CD4-positive, alpha-beta T cell treated with Interleukin-15 for 1 hour (primary cell): ENCODE measurements around the gene SLX9.

ENCODE experiments used
- DNase-seq: peaks from one replicate; pipeline ENCODE4 v3.0.0-alpha.2; 2020

SLX9 gene

GRCh38 chr21:44979687-44980561, 40.1 kb downstream of the SLX9 start:
- DNase-seq: no peak

DNA sequence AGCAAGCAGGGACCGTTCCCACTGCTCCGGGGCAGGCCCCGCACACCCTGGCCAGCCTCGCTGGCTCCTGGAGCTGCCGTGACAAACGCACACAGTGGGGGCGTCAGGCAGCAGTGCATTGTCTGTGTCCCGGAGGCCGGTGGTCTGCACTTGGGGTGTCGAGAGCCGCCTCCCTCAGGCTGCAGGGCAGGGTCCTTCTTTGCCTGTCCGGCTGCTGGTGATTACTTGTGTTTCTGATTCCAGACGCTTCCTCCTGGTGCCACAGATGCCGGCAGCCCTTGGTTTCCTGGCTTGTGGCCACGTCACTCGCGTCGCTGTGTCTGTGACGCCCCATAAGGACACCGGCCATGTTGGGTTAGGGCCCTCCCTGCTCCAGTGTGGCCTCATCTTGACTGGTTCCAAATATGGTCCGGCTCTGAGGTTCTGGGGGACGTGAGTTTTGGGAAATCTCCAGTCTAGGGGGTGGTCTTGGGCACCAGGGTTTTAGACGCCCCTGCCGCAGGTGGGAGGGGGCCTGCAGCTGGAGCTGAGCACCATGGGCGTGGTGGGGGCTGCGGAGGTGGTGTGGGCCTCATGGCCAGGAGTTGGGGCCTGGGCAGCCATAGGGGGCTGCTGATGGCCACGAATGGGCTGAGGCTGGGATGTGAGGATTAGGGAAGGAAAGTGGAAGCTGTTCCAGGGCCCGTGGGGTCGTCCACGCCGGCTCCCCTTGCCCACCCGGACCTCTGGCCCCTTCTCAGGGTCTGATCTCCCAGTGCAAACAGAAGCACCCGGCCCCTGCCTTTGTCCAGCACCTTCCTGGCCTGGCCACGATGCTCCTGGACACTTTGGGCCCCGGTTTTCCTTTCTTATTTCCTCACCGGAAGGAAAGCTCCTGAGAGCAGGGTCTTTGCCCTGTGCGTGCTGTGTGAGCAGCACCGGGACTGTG, 41.0 kb downstream of the SLX9 start:
- DNase-seq: no peak

- no peak for DNase-seq
These were observed 42.9 kb downstream of the SLX9 start for GRCh38 chr21:44982558-44983250.

DNA sequence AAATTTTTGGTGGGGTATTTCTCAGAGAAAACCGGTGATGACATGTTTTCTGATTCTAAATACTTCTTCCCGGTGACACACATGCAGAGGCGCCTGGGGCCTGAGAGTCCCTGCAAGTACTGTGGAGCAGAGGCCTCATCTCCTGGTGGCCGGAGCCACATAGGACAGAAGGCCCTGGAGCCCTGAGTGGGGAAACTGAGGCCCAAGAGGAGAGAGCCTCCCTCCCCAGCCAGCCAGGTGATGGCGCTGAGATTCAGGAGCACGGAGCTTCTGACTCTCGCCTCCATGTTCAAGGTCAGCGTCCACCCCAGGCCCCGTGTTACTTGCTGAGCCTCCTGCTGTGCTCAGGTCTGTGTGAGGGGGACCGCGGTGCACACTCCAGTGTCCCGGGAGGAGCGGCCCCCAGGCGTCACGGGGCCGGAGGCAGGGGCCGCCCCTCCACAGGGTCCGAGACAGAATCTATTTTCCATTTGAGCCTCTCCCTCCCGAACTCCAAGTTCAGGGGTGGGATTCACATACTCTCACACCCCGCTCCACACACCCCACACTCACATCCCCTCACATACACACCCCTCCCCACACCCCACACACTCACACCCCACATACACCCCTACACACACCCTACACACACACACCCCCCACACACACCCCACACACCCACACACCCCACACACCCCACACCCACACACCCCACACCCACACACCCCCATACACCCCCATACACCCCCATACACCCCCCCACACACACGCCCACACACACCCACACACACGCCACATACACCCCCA, 43.8 kb downstream of the SLX9 start:
- DNase-seq: no peak

GRCh38 chr21:44984428-44984791, 44.6 kb downstream of the SLX9 start:
- no peak for DNase-seq

DNA sequence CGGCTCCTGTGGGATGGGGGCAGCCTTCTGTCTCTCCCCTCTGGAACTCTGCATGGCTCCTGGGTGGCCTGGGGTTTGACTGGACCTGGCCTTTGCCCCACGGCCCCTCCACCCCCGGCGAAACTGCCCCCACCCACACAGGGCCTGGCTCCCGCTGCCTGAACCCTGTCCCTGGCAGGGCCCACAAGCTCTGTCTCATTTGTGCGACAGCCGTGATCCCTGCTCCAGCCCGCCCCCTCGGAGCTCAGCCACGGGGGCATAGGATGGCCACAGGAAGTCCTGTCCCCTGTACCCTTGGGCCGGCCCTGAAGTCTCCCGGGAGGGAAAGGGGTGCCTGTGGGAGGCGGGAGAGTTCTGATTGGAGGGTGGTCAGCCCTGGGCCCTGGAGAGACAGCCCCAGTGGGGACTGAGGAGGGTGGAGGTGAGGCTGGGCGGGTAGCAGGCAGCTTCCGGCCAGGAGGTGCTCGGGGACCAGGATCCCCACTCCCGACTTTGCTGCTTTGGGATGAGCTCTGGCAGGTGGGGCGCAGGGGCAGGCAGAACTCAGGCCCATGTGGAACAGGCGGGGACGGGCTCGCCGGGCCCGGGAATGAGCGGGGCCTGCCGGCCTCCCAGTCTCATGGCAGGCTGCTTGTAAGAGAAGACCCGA, 45.1 kb downstream of the SLX9 start:
- DNase-seq: no peak

- DNase-seq: peak; percentile 13
These were observed 45.9 kb downstream of the SLX9 start for GRCh38 chr21:44985441-44986401.

DNA sequence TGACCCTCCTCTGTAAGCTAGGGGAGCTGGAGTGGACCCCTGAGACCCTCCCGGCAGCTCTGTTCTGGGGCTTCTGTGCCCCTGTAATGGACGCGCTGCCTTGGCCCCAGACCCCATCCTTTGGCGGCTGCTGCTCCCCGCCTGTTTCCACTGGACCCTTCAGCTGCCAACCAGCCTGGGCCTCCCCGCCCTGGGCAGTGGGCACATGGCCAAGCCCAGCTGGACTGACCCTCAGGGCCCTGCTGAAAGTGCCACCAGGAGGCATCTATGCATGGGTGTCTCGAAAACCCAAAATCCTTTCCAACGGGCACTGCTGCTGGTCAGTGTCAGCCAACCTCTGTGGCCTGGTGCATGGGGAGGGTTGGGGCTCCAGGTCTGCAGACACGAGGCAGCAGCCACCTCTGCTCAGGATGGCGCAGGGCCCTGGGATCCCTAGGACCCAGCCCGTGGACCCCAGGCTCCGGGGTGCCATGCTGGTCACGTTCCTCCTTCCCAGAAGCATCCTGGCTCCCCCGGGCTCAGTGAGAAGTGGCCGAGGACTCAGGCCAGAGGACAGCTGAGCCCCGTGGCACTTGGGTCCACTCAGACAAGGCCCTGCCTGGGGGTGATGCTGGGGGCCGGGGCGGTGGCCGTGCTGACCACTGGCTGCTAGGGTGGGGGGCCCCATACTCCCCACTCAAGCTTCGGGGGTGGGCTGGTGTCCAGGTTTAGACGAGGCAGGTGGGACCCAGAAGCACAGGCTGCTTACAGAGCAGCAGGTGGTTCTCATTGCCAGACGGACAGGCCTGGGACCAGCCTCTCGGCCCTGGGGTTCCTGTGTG, 46.9 kb downstream of the SLX9 start:
- no peak for DNase-seq

DNA sequence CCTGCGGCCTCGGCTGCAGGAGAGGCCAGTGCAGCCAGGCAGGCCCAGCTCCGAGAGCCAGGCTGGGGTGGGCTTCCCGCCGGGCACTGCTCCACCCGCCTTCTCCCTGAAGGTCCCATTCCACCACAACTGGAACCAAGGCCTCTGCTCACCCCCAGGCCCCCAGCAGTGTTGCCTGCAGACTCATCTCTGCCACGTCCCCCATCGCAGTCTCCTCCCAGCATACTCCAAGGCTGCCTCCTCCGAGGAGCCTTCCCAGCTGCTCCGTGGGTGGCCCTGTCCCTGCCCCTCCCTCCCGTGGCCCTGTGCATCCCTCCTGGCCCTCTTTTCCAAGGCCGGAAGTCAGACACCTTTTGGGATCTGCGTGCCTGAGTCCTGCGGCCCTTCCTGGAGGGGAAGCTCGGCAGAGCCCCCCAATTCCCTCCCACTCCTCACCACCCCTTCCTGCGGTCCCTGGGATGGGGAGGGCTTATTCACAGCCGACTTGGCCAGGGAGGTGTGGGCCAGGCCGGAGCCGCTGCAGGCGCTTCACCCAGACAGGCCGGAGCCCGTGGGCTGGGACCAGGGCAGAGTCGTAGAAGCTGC, 47.6 kb downstream of the SLX9 start:
- DNase-seq: no peak

- DNase-seq: no peak
These were observed 48.2 kb downstream of the SLX9 start for GRCh38 chr21:44987886-44988606.

- DNase-seq: no peak
These were observed 49.0 kb downstream of the SLX9 start for GRCh38 chr21:44988607-44989536.

DNA sequence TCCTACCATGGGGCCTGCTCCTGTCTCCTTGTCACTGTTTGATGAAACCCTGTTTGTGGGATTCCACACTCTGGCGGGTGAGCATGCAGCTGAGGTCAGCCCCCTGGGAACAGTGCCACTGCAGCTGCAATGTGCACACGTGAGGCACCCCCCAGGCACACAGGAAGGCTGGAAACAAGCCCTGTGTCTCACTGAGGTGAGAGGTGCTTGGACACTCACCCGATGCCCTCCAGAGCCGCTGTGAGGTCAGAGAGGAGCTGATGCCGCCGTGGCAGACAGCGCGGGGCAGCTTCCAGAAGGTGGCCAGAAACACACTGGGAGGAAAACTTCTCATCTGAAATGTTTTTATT, 49.7 kb downstream of the SLX9 start:
- no peak for DNase-seq

GRCh38 chr21:44989943-44990780, 50.3 kb downstream of the SLX9 start:
- DNase-seq: no peak

DNA sequence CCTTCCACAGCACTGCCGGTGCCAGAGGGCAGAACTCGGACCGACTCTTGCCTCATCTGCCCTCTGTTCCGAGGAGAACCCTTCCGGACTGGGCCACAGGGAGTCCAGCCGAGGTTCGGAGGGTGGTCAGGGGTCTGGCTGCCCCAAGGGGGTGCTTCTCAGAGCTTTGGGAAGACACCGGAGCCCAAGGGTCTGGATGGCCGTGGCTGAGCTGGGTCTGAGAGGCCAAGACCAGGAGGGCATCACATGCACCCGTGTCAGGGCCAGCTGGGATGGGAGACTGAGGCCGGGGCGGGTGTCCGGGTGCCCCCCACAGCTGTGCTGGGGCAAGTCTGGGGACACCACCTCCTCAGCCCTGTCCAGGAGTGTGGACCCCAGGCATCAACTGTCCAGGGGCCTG, 51.1 kb downstream of the SLX9 start:
- no peak for DNase-seq

DNA sequence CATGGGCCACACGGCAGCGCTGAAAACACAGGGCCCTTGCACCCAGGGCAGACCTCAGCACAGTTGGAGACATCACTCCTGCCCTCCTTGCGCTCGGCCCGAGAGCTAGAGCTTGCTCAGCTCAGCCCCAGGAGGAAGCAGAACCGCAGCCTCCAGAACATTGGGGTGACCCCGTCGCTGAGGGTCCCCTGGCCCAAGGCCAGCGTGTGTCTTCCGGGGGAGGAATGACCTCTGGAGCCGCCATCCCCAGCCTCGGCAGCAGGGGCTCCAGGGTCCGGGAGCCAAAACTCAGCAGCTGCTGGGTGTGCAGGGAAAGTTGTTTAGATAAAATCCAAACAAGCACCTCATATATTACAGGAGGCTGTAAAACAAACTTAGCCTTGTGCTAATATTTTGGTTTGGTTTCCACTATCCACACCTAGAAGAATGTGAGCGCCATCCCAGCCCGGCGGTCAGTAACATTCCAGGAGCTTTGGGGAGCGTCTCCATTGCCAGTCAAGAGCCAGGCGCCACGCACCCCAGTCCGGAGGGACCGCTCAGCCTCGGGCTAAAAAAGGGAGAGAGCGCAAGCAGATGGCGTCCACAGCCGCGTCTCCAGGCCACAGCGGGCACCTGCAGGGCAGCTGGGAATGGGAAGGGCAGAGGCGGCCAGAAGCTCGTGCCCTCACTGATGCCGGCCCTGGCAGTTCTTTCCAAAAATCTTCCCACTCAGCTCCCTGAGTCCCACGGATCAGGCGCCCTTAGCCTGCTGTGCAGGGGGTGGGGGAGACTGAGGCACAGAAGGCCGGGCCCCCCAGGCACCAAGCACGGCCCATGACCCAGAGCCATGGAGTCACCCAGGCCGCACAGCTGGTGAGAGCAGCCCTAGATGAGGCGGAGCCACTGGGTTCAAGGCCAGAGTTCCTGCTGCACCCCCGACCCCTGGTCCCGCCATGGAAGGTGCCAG, 52.0 kb downstream of the SLX9 start:
- DNase-seq: no peak
